ENCODE measurements around the gene MAPT.

DNA sequence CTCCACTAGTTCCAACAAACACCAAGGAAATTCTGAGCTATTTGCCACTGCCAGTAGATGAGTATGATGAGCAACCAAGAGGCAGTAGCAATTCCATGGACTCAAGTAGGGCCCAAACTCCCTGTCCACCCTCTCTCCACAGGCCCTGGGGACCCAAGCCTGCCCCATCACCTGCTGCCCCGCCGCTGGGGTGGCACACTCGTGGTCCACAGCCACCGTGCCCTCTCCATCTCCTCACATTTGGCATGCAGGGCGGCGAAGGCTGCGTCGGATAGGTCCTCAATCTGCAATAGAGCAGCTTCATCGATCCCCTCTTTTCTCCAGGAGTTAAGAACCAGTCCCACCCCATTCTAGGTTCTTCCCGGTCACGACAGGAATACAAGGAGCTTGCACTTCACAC is 138.6 kb downstream of the MAPT start:
- TF ChIP-seq SUZ12 (IDR thresholded peaks at IDR 0.05; ENCODE audit: extremely low read depth, insufficient read depth, insufficient read length): no peak
- no peak for TF ChIP-seq YY1 (IDR thresholded peaks at IDR 0.05; ENCODE audit: insufficient read depth, insufficient read length)
- no peak for TF ChIP-seq ZNF274 (IDR thresholded peaks at IDR 0.05; ENCODE audit: low read depth, low read length)

All from NT2/D1 (cell line).